Measurements from ENCODE around the gene RABGGTA.

Gene RABGGTA

DNA sequence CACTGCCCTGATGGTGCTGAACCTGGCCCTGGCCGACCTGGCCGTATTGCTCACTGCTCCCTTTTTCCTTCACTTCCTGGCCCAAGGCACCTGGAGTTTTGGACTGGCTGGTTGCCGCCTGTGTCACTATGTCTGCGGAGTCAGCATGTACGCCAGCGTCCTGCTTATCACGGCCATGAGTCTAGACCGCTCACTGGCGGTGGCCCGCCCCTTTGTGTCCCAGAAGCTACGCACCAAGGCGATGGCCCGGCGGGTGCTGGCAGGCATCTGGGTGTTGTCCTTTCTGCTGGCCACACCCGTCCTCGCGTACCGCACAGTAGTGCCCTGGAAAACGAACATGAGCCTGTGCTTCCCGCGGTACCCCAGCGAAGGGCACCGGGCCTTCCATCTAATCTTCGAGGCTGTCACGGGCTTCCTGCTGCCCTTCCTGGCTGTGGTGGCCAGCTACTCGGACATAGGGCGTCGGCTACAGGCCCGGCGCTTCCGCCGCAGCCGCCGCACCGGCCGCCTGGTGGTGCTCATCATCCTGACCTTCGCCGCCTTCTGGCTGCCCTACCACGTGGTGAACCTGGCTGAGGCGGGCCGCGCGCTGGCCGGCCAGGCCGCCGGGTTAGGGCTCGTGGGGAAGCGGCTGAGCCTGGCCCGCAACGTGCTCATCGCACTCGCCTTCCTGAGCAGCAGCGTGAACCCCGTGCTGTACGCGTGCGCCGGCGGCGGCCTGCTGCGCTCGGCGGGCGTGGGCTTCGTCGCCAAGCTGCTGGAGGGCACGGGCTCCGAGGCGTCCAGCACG is 44.6 kb upstream of the RABGGTA start:
- H3K4me2 ChIP-seq (ENCODE audit: low read length), result no peak overlapping the region
- no peak overlapping the region for H3K27ac ChIP-seq (ENCODE audit: low read depth, low read length, poor library complexity, severe bottlenecking)
- H4K20me1 ChIP-seq (ENCODE audit: insufficient read depth, low read length), result no peaks in the 10 kb centered on the region
- no peaks in the 10 kb centered on the region for H3K9me2 ChIP-seq (ENCODE audit: low read depth, low read length)
- no peaks in the 10 kb centered on the region for H3K79me2 ChIP-seq (ENCODE audit: insufficient read depth, low read length)
- no peak overlapping the region for H2AFZ ChIP-seq (ENCODE audit: low read length)
- H3K9ac ChIP-seq (ENCODE audit: low read length), result no peak overlapping the region
- no peak overlapping the region for H3K4me3 ChIP-seq (ENCODE audit: low read depth, low read length, poor library complexity, severe bottlenecking)
- no peaks in the 10 kb centered on the region for H3F3A ChIP-seq (ENCODE audit: insufficient read depth, low read length)
- no peaks in the 10 kb centered on the region for H3K9me3 ChIP-seq (ENCODE audit: low read length)
- H3K4me1 ChIP-seq (ENCODE audit: insufficient read depth, low read length, severe bottlenecking), result peaks cover 18% of the 10 kb centered on the region
- H3K36me3 ChIP-seq (ENCODE audit: insufficient read depth, low read length), result no peaks in the 10 kb centered on the region
- H3K27me3 ChIP-seq (ENCODE audit: insufficient read depth, low read length), result no peaks in the 10 kb centered on the region; the same call in 1 of the 2 replicates
- TF ChIP-seq, protein P1, sequence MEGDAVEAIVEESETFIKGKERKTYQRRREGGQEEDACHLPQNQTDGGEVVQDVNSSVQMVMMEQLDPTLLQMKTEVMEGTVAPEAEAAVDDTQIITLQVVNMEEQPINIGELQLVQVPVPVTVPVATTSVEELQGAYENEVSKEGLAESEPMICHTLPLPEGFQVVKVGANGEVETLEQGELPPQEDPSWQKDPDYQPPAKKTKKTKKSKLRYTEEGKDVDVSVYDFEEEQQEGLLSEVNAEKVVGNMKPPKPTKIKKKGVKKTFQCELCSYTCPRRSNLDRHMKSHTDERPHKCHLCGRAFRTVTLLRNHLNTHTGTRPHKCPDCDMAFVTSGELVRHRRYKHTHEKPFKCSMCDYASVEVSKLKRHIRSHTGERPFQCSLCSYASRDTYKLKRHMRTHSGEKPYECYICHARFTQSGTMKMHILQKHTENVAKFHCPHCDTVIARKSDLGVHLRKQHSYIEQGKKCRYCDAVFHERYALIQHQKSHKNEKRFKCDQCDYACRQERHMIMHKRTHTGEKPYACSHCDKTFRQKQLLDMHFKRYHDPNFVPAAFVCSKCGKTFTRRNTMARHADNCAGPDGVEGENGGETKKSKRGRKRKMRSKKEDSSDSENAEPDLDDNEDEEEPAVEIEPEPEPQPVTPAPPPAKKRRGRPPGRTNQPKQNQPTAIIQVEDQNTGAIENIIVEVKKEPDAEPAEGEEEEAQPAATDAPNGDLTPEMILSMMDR (IDR thresholded peaks at IDR 0.05; ENCODE audit: low read length), result no peak
- TF ChIP-seq EZH2 (IDR thresholded peaks at IDR 0.05; ENCODE audit: borderline replicate concordance, low read length), result no peak

DNA sequence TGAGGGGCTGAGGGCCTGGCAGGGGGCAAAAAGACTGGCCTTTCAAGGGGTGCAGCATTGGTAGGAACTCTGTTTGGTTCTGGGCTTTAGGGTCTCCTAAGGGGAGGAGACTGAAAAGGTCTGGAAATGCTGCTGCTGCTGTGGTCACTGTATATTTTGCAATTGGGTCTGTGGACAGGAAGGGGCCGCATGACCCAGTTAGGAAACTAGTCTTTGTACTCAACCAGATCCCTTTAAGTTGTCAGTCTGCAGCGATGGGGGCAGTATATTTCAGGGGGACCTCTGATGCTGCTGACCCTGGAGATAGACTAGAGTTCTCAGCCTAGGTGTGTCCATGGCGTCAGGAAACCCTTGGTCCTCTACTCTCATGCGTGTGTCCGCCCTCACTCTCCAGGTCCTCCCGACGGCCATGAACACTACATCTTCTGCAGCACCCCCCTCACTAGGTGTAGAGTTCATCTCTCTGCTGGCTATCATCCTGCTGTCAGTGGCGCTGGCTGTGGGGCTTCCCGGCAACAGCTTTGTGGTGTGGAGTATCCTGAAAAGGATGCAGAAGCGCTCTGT is 43.9 kb upstream of the RABGGTA start:
- no peaks in the 10 kb centered on the region for H3K9me3 ChIP-seq (ENCODE audit: low read length)
- no peak overlapping the region for H3K27ac ChIP-seq (ENCODE audit: low read depth, low read length, poor library complexity, severe bottlenecking)
- H3K4me1 ChIP-seq (ENCODE audit: insufficient read depth, low read length, severe bottlenecking), result peaks cover 25% of the 10 kb centered on the region
- H3K9ac ChIP-seq (ENCODE audit: low read length), result no peak overlapping the region
- no peaks in the 10 kb centered on the region; the same call in 1 of the 2 replicates for H3K27me3 ChIP-seq (ENCODE audit: insufficient read depth, low read length)
- H3K4me2 ChIP-seq (ENCODE audit: low read length), result no peak overlapping the region
- no peaks in the 10 kb centered on the region for H3K9me2 ChIP-seq (ENCODE audit: low read depth, low read length)
- no peaks in the 10 kb centered on the region for H3F3A ChIP-seq (ENCODE audit: insufficient read depth, low read length)
- H3K4me3 ChIP-seq (ENCODE audit: low read depth, low read length, poor library complexity, severe bottlenecking), result no peak overlapping the region
- H3K36me3 ChIP-seq (ENCODE audit: insufficient read depth, low read length), result no peaks in the 10 kb centered on the region
- H4K20me1 ChIP-seq (ENCODE audit: insufficient read depth, low read length), result no peaks in the 10 kb centered on the region
- no peak for TF ChIP-seq EZH2 (IDR thresholded peaks at IDR 0.05; ENCODE audit: borderline replicate concordance, low read length)
- TF ChIP-seq, protein P1 (IDR thresholded peaks at IDR 0.05; ENCODE audit: low read length), result no peak
- H3K79me2 ChIP-seq (ENCODE audit: insufficient read depth, low read length), result no peaks in the 10 kb centered on the region
- no peak overlapping the region for H2AFZ ChIP-seq (ENCODE audit: low read length)

DNA sequence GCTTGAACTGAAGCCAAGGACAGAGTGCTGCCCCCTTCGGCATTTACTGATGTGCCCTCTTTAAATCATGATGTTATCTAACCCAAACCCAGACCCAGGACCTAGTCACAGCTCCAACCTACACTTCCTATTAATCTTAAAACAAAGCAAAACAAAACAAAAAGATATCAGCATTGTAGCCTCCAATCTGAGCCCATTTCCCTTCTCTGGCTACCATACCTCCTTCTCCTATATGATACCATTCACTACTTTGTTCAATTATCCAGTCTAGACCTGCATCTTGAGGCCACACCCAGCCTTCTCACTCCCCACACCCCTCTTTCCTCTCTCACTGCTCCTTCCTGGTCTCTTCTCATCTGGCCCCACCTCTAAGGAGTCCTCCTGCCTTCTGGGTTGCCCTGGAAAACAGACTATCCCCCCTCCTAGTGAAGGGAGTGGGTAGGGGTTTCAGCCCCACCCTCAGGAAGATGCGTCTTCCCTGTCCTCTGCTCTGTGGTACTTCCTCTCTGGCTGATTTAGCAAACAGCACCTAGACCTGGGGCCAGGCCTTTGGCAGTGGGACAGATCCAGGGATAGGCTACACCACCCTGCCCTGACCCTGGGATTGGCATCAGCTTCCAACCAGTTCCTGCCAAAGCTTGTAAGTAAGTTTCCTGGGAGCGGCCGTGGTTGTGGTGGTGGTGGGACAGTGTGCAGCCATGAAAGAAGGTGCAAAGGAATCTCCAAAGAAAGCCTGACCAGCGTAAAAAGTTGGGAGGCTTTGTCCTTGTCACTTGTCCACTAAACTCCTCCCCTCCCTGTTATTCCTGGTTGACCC is 43.2 kb upstream of the RABGGTA start:
- Histone ChIP-seq H4K20me1 (ENCODE audit: insufficient read depth, low read length) (no peaks in the 10 kb centered on the region), H3F3A (ENCODE audit: insufficient read depth, low read length) (no peaks in the 10 kb centered on the region), H3K27ac (ENCODE audit: low read depth, low read length, poor library complexity, severe bottlenecking) (no peak overlapping the region), H3K9me3 (ENCODE audit: low read length) (no peaks in the 10 kb centered on the region), H3K4me3 (ENCODE audit: low read depth, low read length, poor library complexity, severe bottlenecking) (no peak overlapping the region), H3K36me3 (ENCODE audit: insufficient read depth, low read length) (no peaks in the 10 kb centered on the region), H3K4me2 (ENCODE audit: low read length) (no peak overlapping the region), H3K9me2 (ENCODE audit: low read depth, low read length) (no peaks in the 10 kb centered on the region), H3K27me3 (ENCODE audit: insufficient read depth, low read length) (no peaks in the 10 kb centered on the region; the same call in 1 of the 2 replicates), H2AFZ (ENCODE audit: low read length) (no peak overlapping the region), H3K4me1 (ENCODE audit: insufficient read depth, low read length, severe bottlenecking) (peaks cover 32% of the 10 kb centered on the region), H3K9ac (ENCODE audit: low read length) (no peak overlapping the region), H3K79me2 (ENCODE audit: insufficient read depth, low read length) (no peaks in the 10 kb centered on the region)
- TF ChIP-seq EZH2 (IDR thresholded peaks at IDR 0.05; ENCODE audit: borderline replicate concordance, low read length), result no peak
- TF ChIP-seq, protein P1 (IDR thresholded peaks at IDR 0.05; ENCODE audit: low read length), result no peak

All from OCI-LY1 (cell line).